Mesenteric fat pad (tissue), 1 donor: Measurements from ENCODE around the gene NTRK2. TPM values are rescaled to one million over a fixed set of nuclear protein-coding genes. Genes with fewer than 3 reads are reported as not detected.

Experiments
- DNase-seq: peaks from one replicate; pipeline ENCODE4 v3.0.0-alpha.2; 2020; ENCODE audit warnings: low spot score
- long read RNA-seq: library from polyadenylated mRNA; unstranded; transcript quantifications from one replicate; pipeline ENCODE4 v2.0.0, GENCODE V29; 2020
- total RNA-seq: library from RNA; stranded (reverse); fragmentation: NEBNext Ultra II Directional; extraction: Animal tissue kit (Norgen Biotek cat#: 25700); gene quantifications from one replicate; pipeline ENCODE4 v1.2.1, GENCODE V29; 2021
- donor health status: DM: yes; HTN: yes; CAD: no.

The NTRK2 gene
- total RNA-seq = 14.4 TPM
- long read RNA-seq, full-length matches to known transcripts = 69 of 91 reads
- long read RNA-seq, partial matches to known transcripts = 1 of 91 reads
- long read RNA-seq, other reads (novel, unspliced or antisense) = 21 of 91 reads

GRCh38 chr9:84669288-84670137, at the start of gene NTRK2:
TSS of gene NTRK2 (plus strand) at chr9:84669729. CDS start at chr9:84670749, 1,020 bp downstream.
- no peak for DNase-seq

- DNase-seq = no peak
Observed at GRCh38 chr9:84620338-84620737, 49.2 kb upstream of the NTRK2 start.

GRCh38 chr9:84621811-84622210, 47.7 kb upstream of the NTRK2 start:
- DNase-seq = no peak

- DNase-seq = no peak
Observed at GRCh38 chr9:84622981-84623380, 46.5 kb upstream of the NTRK2 start.

- DNase-seq = no peak
Observed at GRCh38 chr9:84636436-84636835, 33.1 kb upstream of the NTRK2 start.

GRCh38 chr9:84642553-84643141, 26.9 kb upstream of the NTRK2 start:
- no peak for DNase-seq

- DNase-seq = no peak
Observed at GRCh38 chr9:84647699-84648098, 21.8 kb upstream of the NTRK2 start.

- DNase-seq = no peak
Observed at GRCh38 chr9:84652496-84653120, 16.9 kb upstream of the NTRK2 start.

- DNase-seq = no peak
Observed at GRCh38 chr9:84655447-84655846, 14.1 kb upstream of the NTRK2 start.

- no peak for DNase-seq
Observed at GRCh38 chr9:84659313-84659712, 10.2 kb upstream of the NTRK2 start.

GRCh38 chr9:84659773-84660172, 9.8 kb upstream of the NTRK2 start:
- no peak for DNase-seq

- no peak for DNase-seq
Observed at GRCh38 chr9:84667571-84668195, 1.8 kb upstream of the NTRK2 start.

GRCh38 chr9:84668196-84669012, 1.1 kb upstream of the NTRK2 start:
- no peak for DNase-seq

GRCh38 chr9:84669013-84669287, 579 bp upstream of the NTRK2 start:
- DNase-seq = no peak

- DNase-seq = no peak
Observed at GRCh38 chr9:84670138-84671041, 861 bp downstream of the NTRK2 start.

GRCh38 chr9:84671586-84672521, 2.3 kb downstream of the NTRK2 start:
- no peak for DNase-seq

GRCh38 chr9:84673806-84674205, 4.3 kb downstream of the NTRK2 start:
- no peak for DNase-seq

GRCh38 chr9:84677080-84677479, 7.6 kb downstream of the NTRK2 start:
- DNase-seq = no peak

- DNase-seq = no peak
Observed at GRCh38 chr9:84679571-84679970, 10.0 kb downstream of the NTRK2 start.
